ENCODE measurements around the gene IFT88.

The IFT88 gene

DNA sequence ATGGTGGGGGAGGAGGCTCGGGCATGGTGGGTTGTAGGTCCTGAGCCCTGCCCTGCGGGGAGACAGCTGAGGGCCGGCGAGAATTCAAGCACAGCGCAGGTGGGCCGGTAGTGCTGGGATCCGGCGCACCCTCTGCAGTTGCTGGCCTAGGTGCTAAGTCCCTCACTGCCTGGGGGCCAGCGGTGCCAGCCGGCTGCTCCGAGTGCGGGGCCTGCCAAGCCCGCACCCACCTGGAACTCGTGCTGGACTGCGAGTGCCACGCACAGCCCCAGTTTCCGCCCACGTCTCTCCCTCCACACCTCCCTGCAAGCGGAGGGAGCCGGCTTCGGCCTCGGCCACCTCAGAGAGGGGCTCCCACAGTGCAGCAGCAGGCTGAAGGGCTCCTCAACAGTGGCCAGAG, 173.1 kb downstream of the IFT88 start:
- Histone ChIP-seq H3K9me3 (ENCODE audit: control insufficient read depth, low read length) (no peaks in the 10 kb centered on the region), H3K27ac (ENCODE audit: insufficient read depth, low read length, poor library complexity, severe bottlenecking) (no peak overlapping the region), H3K4me3 (ENCODE audit: insufficient read depth, low read depth, low read length, poor library complexity, severe bottlenecking) (no peak overlapping the region), H3K27me3 (replicated peaks; ENCODE audit: control insufficient read depth, insufficient read depth, low read length, poor library complexity, severe bottlenecking) (no peaks in the 10 kb centered on the region), H3K36me3 (ENCODE audit: control insufficient read depth, insufficient read depth, low read length) (no peaks in the 10 kb centered on the region), H3K4me1 (ENCODE audit: control insufficient read depth, insufficient read depth, low read length, poor library complexity, severe bottlenecking) (no peaks in the 10 kb centered on the region)
- no peak for DNase-seq
